Mesenchymal stem cell (in vitro differentiated cells and primary cell): ENCODE measurements around the gene TMEM126B.

Experiments used
- DNase-seq: peaks from one replicate; pipeline ENCODE4 v3.0.0-alpha.2; 2013
- H2AFZ ChIP-seq: one replicate; pipeline ENCODE4 v1.6.1; 2013; ENCODE audit warnings: low read depth, mild to moderate bottlenecking, control low read depth, inconsistent platforms, low read length, moderate library complexity
- H2AK5ac ChIP-seq: 2 replicates; pipeline ENCODE4 v1.6.1; 2013; ENCODE audit warnings: low read length, moderate library complexity, mild to moderate bottlenecking, inconsistent platforms; ENCODE audit not compliant: severe bottlenecking
- H2BK120ac ChIP-seq: one replicate; pipeline ENCODE4 v1.6.1; 2013; ENCODE audit warnings: low read depth, mild to moderate bottlenecking, inconsistent platforms, low read length, moderate library complexity
- H2BK12ac ChIP-seq, 2 experiments: one replicate each; pipeline ENCODE4 v1.6.1; 2013; ENCODE audit warnings: inconsistent platforms in 2 of 2, low read length in 2 of 2, mild to moderate bottlenecking in 2 of 2, moderate library complexity in 2 of 2, control low read depth in 1 of 2
- H2BK15ac ChIP-seq: one replicate; pipeline ENCODE4 v1.6.1; 2013; ENCODE audit warnings: mild to moderate bottlenecking, low read depth, inconsistent platforms; ENCODE audit not compliant: poor library complexity, severe bottlenecking
- H2BK5ac ChIP-seq: 2 replicates; pipeline ENCODE4 v1.6.1; 2013; ENCODE audit warnings: low read depth, mild to moderate bottlenecking, low read length, control low read depth, inconsistent platforms; ENCODE audit not compliant: poor library complexity, severe bottlenecking
- H3K14ac ChIP-seq, 2 experiments: one replicate each; pipeline ENCODE4 v1.6.1; 2013; ENCODE audit warnings: inconsistent platforms in 2 of 2, low read length in 2 of 2, control low read depth in 1 of 2, mild to moderate bottlenecking in 1 of 2, moderate library complexity in 1 of 2
- H3K18ac ChIP-seq, 2 experiments: one replicate each; pipeline ENCODE4 v1.6.1; 2013; ENCODE audit warnings: inconsistent platforms in 2 of 2, low read length in 2 of 2, control low read depth in 1 of 2, low read depth in 1 of 2, mild to moderate bottlenecking in 1 of 2
- H3K23ac ChIP-seq, 2 experiments: one replicate each; pipeline ENCODE4 v1.6.1; 2013; ENCODE audit warnings: inconsistent platforms in 2 of 2, low read length in 2 of 2, mild to moderate bottlenecking in 2 of 2, moderate library complexity in 2 of 2, control low read depth in 1 of 2
- H3K27ac ChIP-seq: 2 replicates; pipeline ENCODE4 v1.5.1; 2013; ENCODE audit warnings: mild to moderate bottlenecking, moderate library complexity, low read length, control low read depth, inconsistent platforms; ENCODE audit not compliant: poor library complexity, severe bottlenecking
- H3K27me3 ChIP-seq, 2 experiments: 2 replicates each; pipeline versions ENCODE4 v1.6.1 to v1.7.0; 2013; ENCODE audit warnings: low read length in 2 of 2, mild to moderate bottlenecking in 2 of 2, moderate library complexity in 2 of 2, control low read depth in 1 of 2, inconsistent platforms in 1 of 2; ENCODE audit not compliant: control insufficient read depth in 1 of 2, insufficient read depth in 1 of 2
- H3K36me3 ChIP-seq, 2 experiments: 2 replicates each; pipeline versions ENCODE4 v1.6.1 to v1.7.0; 2013; ENCODE audit warnings: low read length in 2 of 2, control low read depth in 1 of 2, inconsistent platforms in 1 of 2, low read depth in 1 of 2, mild to moderate bottlenecking in 1 of 2; ENCODE audit not compliant: insufficient read depth in 2 of 2, control insufficient read depth in 1 of 2
- H3K4ac ChIP-seq, 2 experiments: one replicate each; pipeline ENCODE4 v1.6.1; 2013; ENCODE audit warnings: inconsistent platforms in 2 of 2, low read length in 2 of 2, mild to moderate bottlenecking in 2 of 2, moderate library complexity in 2 of 2, control low read depth in 1 of 2, low read depth in 1 of 2
- H3K4me1 ChIP-seq: 2 replicates; pipeline ENCODE4 v1.6.1; 2013; ENCODE audit warnings: low read depth, low read length, control low read depth; ENCODE audit not compliant: control insufficient read depth, insufficient read depth
- H3K4me2 ChIP-seq: 2 replicates; pipeline ENCODE4 v1.6.1; 2013; ENCODE audit warnings: low read length, mild to moderate bottlenecking, inconsistent platforms; ENCODE audit not compliant: poor library complexity, severe bottlenecking
- H3K4me3 ChIP-seq, 2 experiments: 2 replicates each; pipeline versions ENCODE4 v1.5.1 to v1.7.0; 2013; ENCODE audit warnings: low read length in 2 of 2, mild to moderate bottlenecking in 2 of 2, control low read depth in 1 of 2, low read depth in 1 of 2; ENCODE audit not compliant: insufficient read depth in 1 of 2
- H3K79me1 ChIP-seq: replicated peaks from 2 replicates; pipeline ENCODE4 v1.6.1; 2013; ENCODE audit warnings: mild to moderate bottlenecking, control low read depth, low read length, inconsistent platforms; ENCODE audit not compliant: poor library complexity, severe bottlenecking
- H3K9ac ChIP-seq: 2 replicates; pipeline ENCODE4 v1.7.0; 2013; ENCODE audit warnings: mild to moderate bottlenecking, low read length, moderate library complexity
- H3K9me3 ChIP-seq: 2 replicates; pipeline ENCODE4 v1.7.0; 2013; ENCODE audit warnings: mild to moderate bottlenecking, low read length; ENCODE audit not compliant: control insufficient read depth
- H4K8ac ChIP-seq: one replicate; pipeline ENCODE4 v1.6.1; 2013; ENCODE audit warnings: inconsistent platforms, mild to moderate bottlenecking, low read length, moderate library complexity
- H4K91ac ChIP-seq: one replicate; pipeline ENCODE4 v1.6.1; 2013; ENCODE audit warnings: mild to moderate bottlenecking, low read length, inconsistent platforms
- WGBS: methylation state at CpG from one replicate; pipeline ENCODE4 v1.1.7; 2013; ENCODE audit warnings: mixed read lengths; 5-methylcytosine and 5-hydroxymethylcytosine counted together

TMEM126B gene

DNA sequence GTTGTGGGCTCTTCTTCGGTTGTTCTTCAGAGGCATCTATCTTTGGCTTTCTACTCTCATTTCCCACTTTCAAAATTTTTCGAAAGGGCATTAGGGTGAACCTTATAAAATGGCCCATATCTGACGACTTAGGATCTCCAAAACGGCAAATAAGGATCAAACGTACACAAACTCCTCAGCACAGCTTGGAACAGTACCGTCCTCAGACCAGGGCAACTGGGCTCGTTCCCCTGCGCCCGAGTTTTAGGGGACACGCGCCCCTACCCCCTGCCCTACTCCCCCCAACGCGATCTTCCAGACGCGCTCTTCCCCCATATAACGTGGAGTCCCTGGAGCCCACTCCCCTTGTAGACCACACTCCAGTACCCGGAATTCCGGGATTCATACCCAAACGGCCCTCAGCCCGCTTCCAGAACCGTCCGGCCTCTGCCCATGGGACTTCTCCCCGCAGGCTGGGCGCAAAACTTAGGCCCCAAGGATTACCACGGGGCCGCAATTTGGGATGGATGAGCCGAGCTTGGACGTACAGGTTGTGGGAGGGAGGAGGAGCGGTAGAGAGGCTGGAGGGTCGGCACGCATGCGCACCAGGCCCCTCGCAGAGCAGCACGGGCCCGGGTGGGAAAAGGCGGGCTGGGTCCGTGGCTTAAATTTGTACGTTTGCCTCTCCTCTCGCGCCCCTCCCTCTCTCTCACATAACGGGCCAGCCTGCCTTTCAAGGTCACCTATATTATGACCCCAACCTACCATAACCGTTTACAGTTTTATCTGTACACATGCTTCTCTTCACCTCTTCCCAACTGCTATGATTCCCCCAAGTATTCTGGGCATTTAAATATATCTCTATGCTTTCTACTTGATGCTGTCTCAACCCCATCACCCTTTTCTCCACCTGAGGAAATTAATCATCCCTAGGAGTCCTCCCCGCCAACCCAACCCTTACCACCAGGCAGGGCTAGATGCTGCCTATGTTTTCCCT lies 54.2 kb downstream of the TMEM126B start:
- no peak overlapping the region for H2BK120ac ChIP-seq
- no peaks in the 10 kb centered on the region for H3K27me3 ChIP-seq
- H2BK12ac ChIP-seq = no peak overlapping the region
- no peak overlapping the region for H3K14ac ChIP-seq
- H2BK15ac ChIP-seq = peak overlapping the region; percentile 41
- H3K4me1 ChIP-seq = no peaks in the 10 kb centered on the region
- H3K4me3 ChIP-seq = peak overlapping the region in 1 of 2 experiments; percentile 83
- DNase-seq = no peak
- H3K9me3 ChIP-seq = no peaks in the 10 kb centered on the region
- no peak overlapping the region for H2BK5ac ChIP-seq
- H3K18ac ChIP-seq = no peak overlapping the region
- H3K4ac ChIP-seq = no peak overlapping the region
- H2AK5ac ChIP-seq = no peak overlapping the region
- H3K36me3 ChIP-seq = peaks cover 0 to 9% of the 10 kb centered on the region in 2 experiments
- H4K91ac ChIP-seq = no peak overlapping the region
- no peak overlapping the region for H3K27ac ChIP-seq
- H3K9ac ChIP-seq = peak overlapping the region; percentile 92
- no peaks in the 10 kb centered on the region for H3K79me1 ChIP-seq
- no peak overlapping the region for H2AFZ ChIP-seq
- no peak overlapping the region for H3K23ac ChIP-seq
- no peak overlapping the region for H4K8ac ChIP-seq
- H3K4me2 ChIP-seq = no peak overlapping the region
- 95% methylated on average over 42 of the region's 43 CpGs for WGBS

DNA sequence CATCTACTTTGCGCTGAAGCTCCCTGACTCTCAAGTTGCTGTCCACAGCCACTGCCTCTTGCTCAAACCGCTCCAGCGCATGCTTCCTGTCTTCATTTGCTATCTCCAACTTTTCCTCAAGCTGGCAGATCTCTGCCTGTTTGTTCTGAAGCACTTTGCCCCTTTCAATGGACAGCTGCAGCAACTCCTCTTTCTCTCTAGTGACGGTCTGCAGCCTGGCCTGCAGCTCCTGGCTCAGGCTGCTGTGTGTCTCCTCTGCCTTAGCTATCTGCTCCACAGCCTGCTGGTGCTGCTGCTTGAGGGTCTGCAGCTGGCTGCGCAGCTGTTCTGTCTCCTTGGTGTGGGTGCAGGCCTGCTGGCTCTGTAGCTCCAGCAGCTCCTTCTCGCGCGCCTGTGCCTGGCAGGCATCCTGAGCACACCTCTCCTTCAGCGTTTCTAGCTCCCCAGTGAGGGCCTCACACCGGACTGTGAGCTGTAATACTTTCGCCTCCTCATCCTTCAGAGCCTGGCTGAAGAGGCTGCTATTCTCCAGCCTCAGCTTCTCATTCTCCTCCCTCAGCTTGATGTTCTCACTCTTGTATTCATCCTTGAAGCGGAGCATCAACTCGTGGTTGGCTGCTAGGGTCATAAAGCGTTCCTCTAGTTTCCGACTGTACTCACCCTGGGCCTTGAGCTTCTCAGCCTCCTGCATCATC lies 56.9 kb downstream of the TMEM126B start:
- Histone ChIP-seq H4K8ac (no peak overlapping the region), H3K18ac (no peak overlapping the region), H2AK5ac (no peak overlapping the region), H2BK5ac (no peak overlapping the region), H3K9ac (peak overlapping the region; percentile 87), H3K14ac (peak overlapping the region in 1 of 2 experiments; percentile 57), H3K23ac (no peak overlapping the region), H2BK120ac (no peak overlapping the region), H2BK12ac (no peak overlapping the region), H3K36me3 (peaks cover 0 to 9% of the 10 kb centered on the region in 2 experiments), H3K79me1 (no peaks in the 10 kb centered on the region), H3K4me2 (no peak overlapping the region), H2AFZ (no peak overlapping the region), H3K9me3 (no peaks in the 10 kb centered on the region), H3K4ac (no peak overlapping the region), H3K4me3 (peak overlapping the region in 1 of 2 experiments; percentile 82), H3K27me3 (no peaks in the 10 kb centered on the region), H3K4me1 (no peaks in the 10 kb centered on the region), H4K91ac (no peak overlapping the region), H2BK15ac (no peak overlapping the region), H3K27ac (no peak overlapping the region)
- 87% methylated on average over 15 of the region's 15 CpGs for WGBS
- DNase-seq = no peak

DNA sequence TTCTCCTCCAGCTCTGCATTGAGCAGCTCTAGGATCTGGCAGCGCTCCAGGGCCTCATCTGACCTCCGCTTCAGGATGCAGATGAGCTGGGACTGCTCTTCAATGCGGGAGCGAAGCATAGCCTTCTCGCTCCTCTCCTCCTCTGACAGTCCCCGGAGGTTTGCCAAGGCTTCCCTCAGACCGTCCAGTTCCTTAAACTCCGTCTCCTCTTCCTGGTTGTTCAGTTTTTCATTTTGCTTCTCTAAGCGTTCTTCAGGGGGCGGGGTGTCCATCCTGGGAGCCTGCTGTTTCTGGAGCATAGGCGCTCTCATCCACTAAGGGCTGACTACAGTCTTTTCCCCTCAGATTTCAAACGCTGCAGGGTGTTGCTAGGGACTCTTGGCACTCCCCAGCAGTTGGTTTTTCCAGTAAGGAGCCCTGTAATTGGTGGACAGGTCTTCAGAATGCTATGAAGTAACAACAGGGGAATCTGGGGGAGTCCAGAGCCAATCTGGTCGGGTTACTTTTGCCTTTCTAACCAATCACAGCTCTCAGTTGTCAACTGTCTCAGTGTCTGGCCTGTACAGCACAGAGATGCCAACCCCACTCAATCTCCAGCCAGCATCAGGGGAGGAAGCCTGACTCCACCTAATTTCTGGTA lies 57.5 kb downstream of the TMEM126B start, which contains the start of gene CCDC89:
CCDC89 (minus strand) TSS at position 376 of the 640 bp plus-strand sequence; CDS start at position 311, 65 bp downstream.
- Histone ChIP-seq H3K4ac (no peak within 1 kb of the TSS), H4K8ac (no peak within 1 kb of the TSS), H2AK5ac (no peak within 1 kb of the TSS), H3K27ac (no peak within 1 kb of the TSS), H4K91ac (no peak within 1 kb of the TSS), H2BK12ac (no peak within 1 kb of the TSS), H3K9ac (peak within 1 kb of the TSS; percentile 87), H2BK15ac (no peak within 1 kb of the TSS), H3K4me2 (no peak within 1 kb of the TSS), H3K18ac (no peak within 1 kb of the TSS), H3K23ac (no peak within 1 kb of the TSS), H3K14ac (peak within 1 kb of the TSS in 1 of 2 experiments; percentile 57), H3K36me3 (peaks cover 2 to 9% of the 10 kb centered on the region in 2 experiments), H3K4me3 (peak within 1 kb of the TSS in 1 of 2 experiments; percentile 82), H3K4me1 (no peaks in the 10 kb centered on the region), H2BK5ac (no peak within 1 kb of the TSS), H2BK120ac (no peak within 1 kb of the TSS), H3K79me1 (no peaks in the 10 kb centered on the region), H2AFZ (peak within 1 kb of the TSS; percentile 29), H3K9me3 (no peaks in the 10 kb centered on the region), H3K27me3 (no peaks in the 10 kb centered on the region)
- WGBS = 88% methylated on average over 13 of the region's 13 CpGs
- DNase-seq = peak; percentile 62
